Endometrium (tissue), 2 donors: Measurements from ENCODE around the gene GPX6.
"Not testable (repeated sequence)": the region's sequence is repeated elsewhere in the genome, so short reads cannot be mapped to it uniquely, and the experiment has no call there.

Experiments
- FAIRE-seq: peaks from 2 replicates; lab custom pipeline; 2012; peaks lifted over from hg19 to GRCh38; lab: Jason Lieb, UNC
- donor health status: control.
- donor health status: control.

The GPX6 gene

GRCh38 chr6:28525496-28526039 lies 10.0 kb upstream of the GPX6 start, which contains the start of gene GPX5:
Gene GPX5 (plus strand): TSS chr6:28525881. CDS start chr6:28526014, 133 bp downstream.
- no peak for FAIRE-seq

DNA sequence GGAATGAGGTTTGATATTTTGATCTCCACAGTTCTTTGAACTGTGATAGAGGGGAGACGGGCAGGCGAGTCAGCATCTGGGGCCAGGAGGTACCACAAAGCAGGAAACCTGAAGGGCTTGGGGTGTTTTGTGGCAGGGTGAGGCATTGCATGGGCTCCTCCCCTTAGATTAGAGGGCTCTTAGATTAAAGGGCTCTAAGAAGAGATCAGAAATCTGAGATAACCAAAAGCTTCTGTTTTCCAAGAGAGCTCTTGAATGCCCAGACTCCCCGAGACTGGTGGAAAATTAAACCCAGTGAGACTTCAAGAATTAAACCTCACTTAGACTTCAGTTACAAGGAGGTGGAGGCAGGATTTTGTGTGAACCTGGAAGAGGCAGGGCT lies 7.6 kb upstream of the GPX6 start:
- no peak for FAIRE-seq

- FAIRE-seq = no peak
These were observed 7.1 kb upstream of the GPX6 start for GRCh38 chr6:28522594-28523240.

DNA sequence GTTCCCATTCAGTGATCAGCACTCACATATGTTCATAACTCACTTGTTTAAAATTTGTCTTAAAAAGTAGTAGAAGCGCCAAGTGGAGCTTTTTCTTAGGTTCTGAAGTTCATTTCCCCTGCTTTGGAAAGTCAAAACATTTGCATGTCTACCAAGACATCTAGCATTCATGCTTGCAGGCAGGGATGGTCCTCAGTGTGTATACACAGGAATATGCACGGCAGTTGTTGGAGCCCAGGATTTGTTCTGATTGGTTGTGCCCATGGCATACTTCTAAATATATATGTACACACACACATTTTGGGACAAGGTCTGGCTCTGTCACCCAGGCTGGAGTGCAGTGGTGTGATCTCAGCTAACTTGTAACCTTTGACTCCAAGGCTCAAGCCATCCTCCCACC lies 2.4 kb upstream of the GPX6 start:
- no peak for FAIRE-seq

DNA sequence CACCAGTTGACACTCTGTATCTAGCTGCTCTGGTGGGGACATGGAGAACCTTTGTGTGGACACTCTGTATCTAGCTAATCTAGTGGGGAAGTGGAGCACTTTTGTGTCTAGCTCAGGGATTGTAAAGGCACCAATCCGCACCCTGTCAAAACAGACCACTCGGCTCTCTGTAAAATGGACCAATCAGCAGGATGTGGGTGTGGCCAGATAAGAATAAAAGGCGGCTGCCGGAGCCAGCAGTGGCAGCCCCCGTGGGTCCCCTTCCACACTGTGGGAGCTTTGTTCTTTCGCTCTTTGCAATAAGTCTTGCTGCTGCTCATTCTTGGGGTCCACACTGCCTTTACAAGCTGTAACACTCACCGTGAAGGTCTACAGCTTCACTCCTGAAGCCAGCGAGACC lies 3.2 kb downstream of the GPX6 start:
- FAIRE-seq = not testable (repeated sequence)

- FAIRE-seq = no peak
These were observed 3.8 kb downstream of the GPX6 start for GRCh38 chr6:28511628-28512300.

DNA sequence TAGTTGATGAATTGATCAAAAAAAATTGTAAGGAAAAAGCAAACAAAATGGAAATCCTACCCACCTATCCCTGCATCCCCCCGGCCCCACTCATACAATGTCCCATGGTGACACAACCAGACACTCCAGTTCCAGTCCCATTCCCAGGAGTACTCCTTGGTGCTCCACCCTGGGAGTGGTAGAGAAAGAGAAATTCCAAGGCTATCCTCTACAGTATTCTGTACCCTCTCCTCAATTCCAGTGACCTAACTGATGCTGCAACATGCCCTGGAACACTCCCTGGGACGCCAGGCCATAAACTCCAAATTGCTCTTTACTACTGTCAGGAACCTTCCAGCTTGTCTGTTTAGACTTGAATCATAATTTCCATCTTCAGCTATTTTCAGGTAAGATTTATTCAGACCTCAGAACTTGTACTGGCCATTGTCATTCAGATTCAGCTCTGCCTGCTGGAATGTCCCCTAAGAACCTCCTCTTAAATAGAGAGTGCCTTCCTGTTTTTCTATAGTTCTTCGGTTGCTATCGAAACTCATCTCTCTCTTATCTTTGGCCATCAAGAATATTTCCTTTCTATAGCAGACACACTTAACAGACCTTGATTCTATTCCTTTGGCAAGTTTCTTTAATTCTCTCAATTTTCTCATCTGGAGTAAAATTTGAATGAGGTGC lies 8.7 kb downstream of the GPX6 start:
- no peak for FAIRE-seq

DNA sequence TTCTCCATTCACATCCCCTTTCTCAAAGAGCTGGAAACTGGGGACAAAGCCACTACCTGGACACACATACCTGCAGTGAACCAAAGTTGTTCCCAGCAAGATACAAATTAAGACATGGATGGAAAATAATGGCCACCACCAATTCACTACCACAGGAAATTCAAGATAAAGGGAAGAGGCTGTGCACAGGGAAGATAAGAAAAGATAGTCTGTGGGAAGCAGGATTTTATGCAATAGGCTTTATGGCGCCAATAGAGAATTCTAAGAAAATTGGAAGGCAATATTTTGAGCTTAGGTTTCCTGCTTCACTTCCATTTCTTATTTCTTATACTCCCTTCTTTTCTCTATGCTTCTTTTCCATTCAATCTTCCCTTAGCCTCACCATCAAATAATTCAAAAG lies 9.9 kb downstream of the GPX6 start:
- FAIRE-seq = no peak

- not testable (repeated sequence) for FAIRE-seq
These were observed 12.8 kb downstream of the GPX6 start for GRCh38 chr6:28502709-28503305.

- FAIRE-seq = not testable (repeated sequence)
These were observed 13.5 kb downstream of the GPX6 start for GRCh38 chr6:28502136-28502535.

- no peak for FAIRE-seq
These were observed 14.3 kb downstream of the GPX6 start for GRCh38 chr6:28501259-28501658.

GRCh38 chr6:28497893-28498292 lies 17.7 kb downstream of the GPX6 start:
- no peak for FAIRE-seq

DNA sequence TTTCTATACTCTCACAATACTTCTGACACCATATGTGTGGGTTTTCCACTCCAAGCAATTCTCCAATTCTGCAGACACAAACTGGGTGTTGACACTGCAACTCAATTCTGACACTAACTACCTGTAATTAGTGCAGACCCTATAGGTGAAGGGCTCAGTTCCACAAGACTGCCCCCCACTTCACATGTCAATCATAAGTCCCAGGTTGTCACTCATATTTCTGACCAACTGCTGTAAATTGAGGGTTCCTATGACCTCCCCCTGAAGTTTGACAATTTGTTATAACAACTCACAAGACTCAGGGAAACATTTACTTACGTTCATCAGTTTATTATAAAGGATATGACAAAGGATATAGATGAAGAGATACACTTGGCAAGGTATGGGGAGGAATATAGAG lies 18.3 kb downstream of the GPX6 start:
- no peak for FAIRE-seq

- no peak for FAIRE-seq
These were observed 19.4 kb downstream of the GPX6 start for GRCh38 chr6:28496099-28496779.

DNA sequence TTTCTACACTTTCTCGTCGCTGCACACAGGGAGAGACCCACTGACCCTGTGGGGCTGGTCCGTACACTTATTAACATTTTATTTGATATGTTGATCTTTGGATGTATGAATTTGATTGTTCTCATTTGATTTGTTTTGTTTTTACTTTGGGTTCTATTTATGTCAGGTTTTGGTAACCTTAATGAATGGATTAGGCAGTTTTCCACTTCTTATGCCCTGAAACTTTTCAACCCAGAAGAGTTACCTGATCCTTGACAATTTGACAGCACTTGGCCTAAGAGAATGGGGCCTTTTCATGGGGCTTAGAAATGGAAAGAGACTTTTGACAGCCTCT lies 23.6 kb downstream of the GPX6 start:
- FAIRE-seq = no peak

DNA sequence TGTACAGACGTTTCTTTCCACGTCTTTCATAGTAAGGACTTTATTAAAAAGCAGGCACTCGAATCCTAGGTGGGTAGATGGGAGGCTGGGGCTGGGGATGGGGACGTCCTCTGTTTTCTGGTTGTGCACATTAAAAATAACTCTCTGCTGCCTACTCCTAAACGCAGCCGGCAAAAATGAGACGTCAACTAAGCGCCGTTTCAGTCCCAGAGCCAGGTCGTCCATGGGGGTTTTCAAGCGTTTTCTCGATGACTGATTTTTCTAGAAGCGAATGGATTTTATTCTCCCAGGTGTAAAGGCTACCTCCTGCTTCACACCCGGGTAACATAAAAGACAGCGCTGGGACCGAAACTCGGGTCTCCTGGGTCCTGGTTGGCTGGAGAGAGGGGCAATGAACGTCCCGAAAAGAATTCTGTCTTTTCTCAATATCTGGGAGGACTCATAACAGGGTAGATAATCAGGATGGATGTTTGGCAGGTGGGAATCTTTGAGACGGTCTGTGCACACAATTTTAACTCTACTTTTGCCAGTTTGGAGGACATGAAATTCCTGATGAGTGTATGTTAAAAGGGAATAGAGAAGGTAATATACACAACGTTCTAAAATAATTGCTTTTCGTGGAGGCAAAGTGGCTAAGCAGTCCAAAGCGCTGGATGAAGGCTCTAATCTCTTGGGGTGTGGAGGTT lies 25.2 kb downstream of the GPX6 start:
- no peak for FAIRE-seq

GRCh38 chr6:28489366-28490204 lies 26.0 kb downstream of the GPX6 start:
- no peak for FAIRE-seq

GRCh38 chr6:28488916-28489365 lies 26.7 kb downstream of the GPX6 start:
- no peak for FAIRE-seq

DNA sequence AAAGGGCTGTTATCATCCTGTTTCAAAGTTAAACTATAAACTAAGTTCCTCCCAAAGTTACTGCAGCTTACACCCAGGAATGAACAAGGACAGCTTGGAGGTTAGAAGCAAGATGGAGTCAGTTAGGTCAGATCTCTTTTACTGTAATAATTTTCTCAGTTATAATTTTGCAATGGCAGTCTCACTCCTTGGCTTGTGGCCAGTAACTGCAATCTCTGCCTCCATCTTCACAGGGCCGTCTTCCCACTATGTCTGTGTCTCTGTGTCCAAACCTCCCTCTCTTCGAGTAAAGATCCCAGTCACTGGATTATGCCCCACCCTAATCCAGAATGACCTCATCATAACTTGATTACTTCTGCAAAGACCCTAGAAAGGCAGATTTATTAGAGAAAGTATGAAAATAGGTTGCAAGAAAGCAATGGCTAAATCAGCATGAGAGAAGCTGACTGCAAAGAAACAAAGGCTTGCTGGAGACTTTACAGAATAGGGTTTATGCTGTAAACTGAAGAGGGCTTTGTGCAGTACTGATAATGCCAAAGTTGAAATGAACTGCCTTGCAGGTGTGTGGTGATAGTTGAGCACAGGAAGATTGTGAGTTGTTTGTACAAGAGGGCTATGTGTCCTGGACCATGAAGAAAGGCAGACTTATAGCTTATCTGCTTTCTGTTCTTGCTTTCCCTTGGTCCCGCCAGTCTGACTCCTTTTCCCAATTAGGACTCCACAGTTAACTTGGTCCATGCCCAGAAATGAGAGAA lies 28.4 kb downstream of the GPX6 start:
- FAIRE-seq = no peak

DNA sequence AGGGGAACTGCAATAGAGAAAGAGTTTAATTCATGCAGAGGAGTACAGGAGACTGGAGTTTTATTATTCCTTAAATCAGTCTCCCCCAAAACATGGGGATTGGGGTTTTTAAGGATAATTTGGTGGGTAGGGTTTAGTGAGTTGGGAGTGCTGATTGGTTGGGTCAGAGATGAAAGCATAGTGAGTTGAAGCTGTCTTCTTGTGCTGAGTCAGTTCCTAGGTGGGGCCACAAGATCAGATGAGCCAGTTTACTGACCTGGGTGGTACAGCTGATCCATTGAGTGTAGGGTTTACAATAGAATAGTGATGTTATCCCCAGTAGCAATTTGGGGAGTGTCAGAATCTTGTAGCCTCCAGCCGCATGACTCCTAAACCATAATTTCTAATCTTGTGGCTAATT lies 29.1 kb downstream of the GPX6 start:
- no peak for FAIRE-seq
